Measurements from ENCODE around the gene OSBPL6. TPM values are rescaled to one million over a fixed set of nuclear protein-coding genes. Genes with fewer than 3 reads are reported as not detected.
A peak's percentile ranks its signal among the peaks of the same experiment; 100 is the strongest.

Gene OSBPL6
- total and polyA plus RNA-seq, 2 experiments from 2014 or later = 0.60 to 1.8 TPM

DNA sequence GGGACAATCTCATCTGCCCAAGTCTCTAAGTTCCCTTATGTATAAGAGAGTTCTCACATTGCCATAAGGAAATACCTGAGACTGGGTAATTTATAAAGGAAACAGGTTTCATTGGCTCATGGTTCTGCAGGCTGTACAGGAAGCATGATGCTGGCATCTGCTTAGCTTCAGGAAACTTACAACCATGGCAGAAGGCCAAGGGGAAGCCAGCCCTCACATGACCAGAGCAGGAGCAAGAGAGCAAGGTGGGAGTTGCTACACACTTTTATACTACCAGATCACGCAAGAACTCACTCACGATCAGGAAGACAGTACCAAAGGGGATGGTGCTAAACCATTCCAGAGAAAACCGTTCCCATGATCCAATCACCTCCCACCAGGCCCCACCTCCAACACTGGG is 182.7 kb downstream of the OSBPL6 start:
- no peaks in the 10 kb centered on the region for H3K36me3 ChIP-seq
- H3K27ac ChIP-seq = no peak overlapping the region
- peak in 1 of 2 donors; percentile 14 for DNase-seq (ENCODE audit: low read depth in 1 of 2, low spot score in 1 of 2)
- H3K4me1 ChIP-seq (ENCODE audit: low read depth) = no peaks in the 10 kb centered on the region
- no peak for TF ChIP-seq CTCF (IDR thresholded peaks at IDR 0.05; ENCODE audit: low read depth, low read length)
- H3K4me3 ChIP-seq = no peak overlapping the region
- no peaks in the 10 kb centered on the region for H3K27me3 ChIP-seq
- H3K9me3 ChIP-seq (ENCODE audit: low read depth) = no peaks in the 10 kb centered on the region

GRCh38 chr2:178379162-178380004 is 185.1 kb downstream of the OSBPL6 start:
- H3K9me3 ChIP-seq (ENCODE audit: low read depth) = no peaks in the 10 kb centered on the region
- H3K36me3 ChIP-seq = no peaks in the 10 kb centered on the region
- no peak for DNase-seq (ENCODE audit: low read depth in 1 of 2, low spot score in 1 of 2)
- H3K27me3 ChIP-seq = no peaks in the 10 kb centered on the region
- H3K27ac ChIP-seq = no peak overlapping the region
- H3K4me1 ChIP-seq (ENCODE audit: low read depth) = no peaks in the 10 kb centered on the region
- H3K4me3 ChIP-seq = no peak overlapping the region
- no peak for TF ChIP-seq CTCF (IDR thresholded peaks at IDR 0.05; ENCODE audit: low read depth, low read length)

DNA sequence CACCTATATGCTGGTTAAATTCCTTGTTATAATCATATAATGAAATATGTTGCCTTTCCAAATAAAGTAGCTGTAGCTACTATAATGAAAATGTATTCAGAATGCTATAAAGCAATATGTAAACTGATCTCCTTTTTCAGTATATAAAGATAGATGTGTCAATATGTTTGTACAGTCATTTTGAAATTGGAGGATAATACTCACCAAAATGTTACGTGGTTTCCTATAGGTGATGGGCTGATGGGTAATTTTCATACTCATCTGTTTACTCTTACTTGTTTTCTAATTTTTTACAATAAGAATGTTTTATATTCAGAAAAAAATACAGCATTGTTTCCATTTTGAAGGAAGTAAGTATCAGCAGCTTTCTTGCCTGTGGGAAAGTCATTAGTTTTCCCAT is 186.5 kb downstream of the OSBPL6 start:
- Histone ChIP-seq H3K4me1 (ENCODE audit: low read depth) (no peaks in the 10 kb centered on the region), H3K36me3 (no peaks in the 10 kb centered on the region), H3K27me3 (no peaks in the 10 kb centered on the region), H3K4me3 (no peak overlapping the region), H3K9me3 (ENCODE audit: low read depth) (no peaks in the 10 kb centered on the region), H3K27ac (no peak overlapping the region)
- no peak for TF ChIP-seq CTCF (IDR thresholded peaks at IDR 0.05; ENCODE audit: low read depth, low read length)
- DNase-seq (ENCODE audit: low read depth in 1 of 2, low spot score in 1 of 2) = no peak

GRCh38 chr2:178383718-178384117 is 189.4 kb downstream of the OSBPL6 start:
- no peaks in the 10 kb centered on the region for H3K27me3 ChIP-seq
- H3K4me3 ChIP-seq = no peak overlapping the region
- no peak overlapping the region for H3K27ac ChIP-seq
- H3K36me3 ChIP-seq = no peaks in the 10 kb centered on the region
- no peak for TF ChIP-seq CTCF (IDR thresholded peaks at IDR 0.05; ENCODE audit: low read depth, low read length)
- H3K4me1 ChIP-seq (ENCODE audit: low read depth) = no peaks in the 10 kb centered on the region
- no peak for DNase-seq (ENCODE audit: low read depth in 1 of 2, low spot score in 1 of 2)
- H3K9me3 ChIP-seq (ENCODE audit: low read depth) = no peaks in the 10 kb centered on the region

DNA sequence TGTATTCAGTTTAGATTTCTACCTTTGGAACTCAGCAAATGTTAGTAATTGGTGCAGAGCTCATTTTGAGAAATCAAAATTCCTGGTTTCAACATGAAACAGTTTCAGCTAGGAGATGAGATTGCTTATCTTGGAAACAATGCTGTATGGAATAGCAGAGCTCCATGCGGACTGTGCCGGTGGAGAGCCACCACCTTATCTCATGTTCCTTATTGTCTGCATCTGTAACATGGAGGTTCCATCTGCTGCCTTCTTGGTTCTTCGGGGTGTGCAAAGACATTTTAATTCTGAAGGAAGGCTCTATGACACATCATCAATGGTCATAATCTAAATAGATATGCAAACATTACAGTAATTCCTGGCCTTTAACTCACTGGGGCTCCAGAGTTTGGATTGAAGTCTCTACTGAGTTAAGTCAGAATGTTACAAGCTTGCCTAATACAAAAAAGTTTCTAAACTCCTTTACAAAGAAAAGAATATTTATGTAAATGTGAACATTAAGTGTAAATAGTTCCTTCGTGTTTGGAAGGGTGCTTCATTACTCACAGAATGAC is 191.4 kb downstream of the OSBPL6 start:
- H3K27ac ChIP-seq = no peak overlapping the region

More for the DNA sequence above, 191.4 kb downstream of the OSBPL6 start:
- H3K4me1 ChIP-seq (ENCODE audit: low read depth) = no peaks in the 10 kb centered on the region
- H3K27me3 ChIP-seq = no peaks in the 10 kb centered on the region
- TF ChIP-seq CTCF (IDR thresholded peaks at IDR 0.05; ENCODE audit: low read depth, low read length) = no peak
- no peaks in the 10 kb centered on the region for H3K9me3 ChIP-seq (ENCODE audit: low read depth)
- H3K4me3 ChIP-seq = no peak overlapping the region
- H3K36me3 ChIP-seq = no peaks in the 10 kb centered on the region
- DNase-seq (ENCODE audit: low read depth in 1 of 2, low spot score in 1 of 2) = no peak

All from cardiac muscle cell (in vitro differentiated cells and primary cell).